IMR-90 (cell line): Measurements from ENCODE around the gene NDUFB11. TPM values are rescaled to one million over a fixed set of nuclear protein-coding genes. Genes with fewer than 3 reads are reported as not detected.

Experiments used
- ATAC-seq: fragments of 200-7000 bp; cut with Tn5 transposase; 2 replicates; pipeline ENCODE4 v1.9.1; 2020; ENCODE audit warnings: low read depth, mild to moderate bottlenecking, moderate library complexity
- BruUV-seq: library from RNA; stranded (reverse); fragments of 400-500 nt; replicated peaks from 2 replicates; lab custom pipeline; 2021; lab: Mats Ljungman, UMichigan
- CTCF ChIA-PET: fragments of 300-600 bp; formaldehyde crosslinking; extraction: SDS; loops from one replicate; lab custom pipeline; 2021; ENCODE audit warnings: antibody characterized with exemption; lab: Yijun Ruan, JAX
- POLR2A ChIA-PET: fragments of 300-600 bp; sonication (Branson Sonifier 250); formaldehyde crosslinking; loops from one replicate; lab custom pipeline; 2022; ENCODE audit warnings: antibody characterized with exemption; ENCODE audit not compliant: unreplicated experiment; lab: Charles Lee
- DNase-seq: peaks from one replicate; pipeline ENCODE4 v3.0.0; 2013
- H2AFZ ChIP-seq: replicated peaks from 2 replicates; pipeline ENCODE3; 2013; ENCODE audit warnings: low read length, mild to moderate bottlenecking; ENCODE audit not compliant: poor library complexity
- H2AK5ac ChIP-seq: 2 replicates; pipeline ENCODE4 v1.6.1; 2013; ENCODE audit warnings: low read depth, low read length, inconsistent platforms
- H2AK9ac ChIP-seq: replicated peaks from 2 replicates; pipeline ENCODE3; 2013; ENCODE audit warnings: mild to moderate bottlenecking, low read depth, low read length, moderate library complexity; ENCODE audit not compliant: poor library complexity
- H2BK120ac ChIP-seq: 2 replicates; pipeline ENCODE4 v1.6.1; 2013; ENCODE audit warnings: low read depth, low read length, inconsistent platforms
- H2BK15ac ChIP-seq: 3 replicates; pipeline ENCODE4 v1.6.1; 2013; ENCODE audit warnings: low read depth, low read length, inconsistent platforms
- H2BK20ac ChIP-seq: 2 replicates; pipeline ENCODE4 v1.6.1; 2013; ENCODE audit warnings: low read depth, mild to moderate bottlenecking, inconsistent platforms, low read length, moderate library complexity
- H2BK5ac ChIP-seq: 2 replicates; pipeline ENCODE4 v1.6.1; 2013; ENCODE audit warnings: mild to moderate bottlenecking, low read depth, low read length, inconsistent platforms; ENCODE audit not compliant: poor library complexity, severe bottlenecking
- H3K14ac ChIP-seq: replicated peaks from 2 replicates; pipeline ENCODE4 v1.6.1; 2013; ENCODE audit warnings: low read depth, low read length, inconsistent platforms
- H3K18ac ChIP-seq: 2 replicates; pipeline ENCODE4 v1.6.1; 2013; ENCODE audit warnings: low read depth, low read length, control low read depth
- H3K23ac ChIP-seq: 2 replicates; pipeline ENCODE4 v1.6.1; 2013; ENCODE audit warnings: low read depth, low read length, inconsistent platforms
- H3K27ac ChIP-seq: 2 replicates; pipeline ENCODE4 v1.5.1; 2013; ENCODE audit warnings: mild to moderate bottlenecking, control low read depth, low read length; ENCODE audit not compliant: insufficient read depth
- H3K27me3 ChIP-seq: 2 replicates; pipeline ENCODE4 v1.6.1; 2013; ENCODE audit warnings: low read length; ENCODE audit not compliant: control insufficient read depth, insufficient read depth
- H3K36me3 ChIP-seq: 2 replicates; pipeline ENCODE4 v1.6.1; 2013; ENCODE audit warnings: low read length, mixed read lengths; ENCODE audit not compliant: control insufficient read depth, insufficient read depth
- H3K4ac ChIP-seq: 2 replicates; pipeline ENCODE4 v1.6.1; 2013; ENCODE audit warnings: low read depth, low read length, inconsistent platforms
- H3K4me1 ChIP-seq: 2 replicates; pipeline ENCODE4 v1.6.1; 2013; ENCODE audit warnings: low read length, mixed read lengths; ENCODE audit not compliant: control insufficient read depth, insufficient read depth
- H3K4me2 ChIP-seq: 2 replicates; pipeline ENCODE4 v1.6.1; 2013; ENCODE audit warnings: low read depth, mild to moderate bottlenecking, control low read depth, low read length, moderate library complexity
- H3K4me3 ChIP-seq: 2 replicates; pipeline ENCODE4 v1.5.1; 2013; ENCODE audit warnings: low read depth, mild to moderate bottlenecking, control low read depth, low read length, moderate library complexity; ENCODE audit not compliant: insufficient read depth
- H3K56ac ChIP-seq: 2 replicates; pipeline ENCODE4 v1.6.1; 2013; ENCODE audit warnings: low read length, inconsistent platforms; ENCODE audit not compliant: insufficient read depth; ENCODE audit errors: extremely low read depth
- H3K79me1 ChIP-seq, 2 experiments: 2 replicates each; pipeline ENCODE4 v1.6.1; 2013; ENCODE audit warnings: low read length in 2 of 2, inconsistent platforms in 1 of 2, low read depth in 1 of 2
- H3K9ac ChIP-seq: 2 replicates; pipeline ENCODE4 v1.6.1; 2013; ENCODE audit warnings: low read depth, low read length, control low read depth
- H3K9me1 ChIP-seq: 2 replicates; pipeline ENCODE4 v1.6.1; 2013; ENCODE audit warnings: low read length, inconsistent platforms; ENCODE audit not compliant: insufficient read depth
- H3K9me3 ChIP-seq: 2 replicates; pipeline ENCODE4 v1.6.1; 2013; ENCODE audit warnings: low read length; ENCODE audit not compliant: control insufficient read depth, insufficient read depth
- H4K20me1 ChIP-seq: 2 replicates; pipeline ENCODE4 v1.6.1; 2013; ENCODE audit warnings: low read length, inconsistent platforms; ENCODE audit not compliant: insufficient read depth
- H4K5ac ChIP-seq: 2 replicates; pipeline ENCODE4 v1.6.1; 2013; ENCODE audit warnings: mild to moderate bottlenecking, low read depth, low read length, control low read depth
- H4K8ac ChIP-seq, 2 experiments: 2 replicates each; pipeline ENCODE4 v1.6.1; 2013; ENCODE audit warnings: low read depth in 2 of 2, low read length in 2 of 2, control low read depth in 1 of 2, inconsistent platforms in 1 of 2
- H4K91ac ChIP-seq: 2 replicates; pipeline ENCODE4 v1.6.1; 2013; ENCODE audit warnings: low read depth, low read length, inconsistent platforms; ENCODE audit not compliant: insufficient read depth
- BHLHE40 ChIP-seq: fragments of 150-350 bp; IDR thresholded peaks from 2 replicates; pipeline ENCODE4 v1.6.1; 2016; ENCODE audit warnings: mild to moderate bottlenecking, low read depth, low read length
- CEBPB ChIP-seq: IDR thresholded peaks from 2 replicates; pipeline ENCODE4 v1.6.1; 2012; ENCODE audit warnings: low read depth, low read length, improper control_type of control experiment
- CHD1 ChIP-seq: IDR thresholded peaks from 2 replicates; pipeline ENCODE4 v1.6.1; 2012; ENCODE audit warnings: low read depth, low read length, improper control_type of control experiment
- CTCF ChIP-seq: conservative IDR thresholded peaks from 2 replicates; pipeline ENCODE4 v1.5.1; 2012; ENCODE audit warnings: mild to moderate bottlenecking, low read depth, low read length, improper control_type of control experiment
- ELK1 ChIP-seq: fragments of 150-350 bp; IDR thresholded peaks from 2 replicates; pipeline ENCODE4 v1.6.1; 2016; ENCODE audit warnings: low read depth, mild to moderate bottlenecking, low read length, moderate library complexity, borderline replicate concordance
- FOS ChIP-seq: fragments of 150-350 bp; IDR thresholded peaks from 2 replicates; pipeline ENCODE4 v1.6.1; 2016; ENCODE audit warnings: low read depth, low read length
- MAFK ChIP-seq: IDR thresholded peaks from 2 replicates; pipeline ENCODE4 v1.6.1; 2012; ENCODE audit warnings: low read depth, low read length, improper control_type of control experiment
- MAZ ChIP-seq: IDR thresholded peaks from 2 replicates; pipeline ENCODE4 v1.6.1; 2012; ENCODE audit warnings: low read depth, mild to moderate bottlenecking, low read length, improper control_type of control experiment, moderate library complexity, borderline replicate concordance
- MXI1 ChIP-seq: IDR thresholded peaks from 2 replicates; pipeline ENCODE4 v1.6.1; 2012; ENCODE audit warnings: low read depth, mild to moderate bottlenecking, low read length, moderate library complexity, borderline replicate concordance
- NFE2L2 ChIP-seq: fragments of 150-350 bp; IDR thresholded peaks from 2 replicates; pipeline ENCODE4 v1.6.1; 2016; ENCODE audit warnings: low read depth, mild to moderate bottlenecking, low read length
- POLR2A ChIP-seq: IDR thresholded peaks from 2 replicates; pipeline ENCODE4 v1.6.1; 2012; ENCODE audit warnings: mild to moderate bottlenecking, low read depth, low read length
- RAD21 ChIP-seq: IDR thresholded peaks from 2 replicates; pipeline ENCODE4 v1.6.1; 2012; ENCODE audit warnings: low read length, improper control_type of control experiment
- RCOR1 ChIP-seq: IDR thresholded peaks from 2 replicates; pipeline ENCODE4 v1.6.1; 2012; ENCODE audit warnings: mild to moderate bottlenecking, low read length, improper control_type of control experiment; ENCODE audit not compliant: insufficient replicate concordance
- RFX5 ChIP-seq: IDR thresholded peaks from 2 replicates; pipeline ENCODE4 v1.8.0; 2012; ENCODE audit warnings: low read depth, mild to moderate bottlenecking, low read length, moderate library complexity
- SMC3 ChIP-seq: fragments of 150-350 bp; IDR thresholded peaks from 2 replicates; pipeline ENCODE4 v1.6.1; 2016; ENCODE audit warnings: low read depth, mild to moderate bottlenecking, antibody characterized with exemption, low read length, moderate library complexity
- USF2 ChIP-seq: fragments of 150-350 bp; IDR thresholded peaks from 2 replicates; pipeline ENCODE4 v1.6.1; 2017; ENCODE audit warnings: mild to moderate bottlenecking, antibody characterized with exemption, low read length, low read depth
- WGBS, 2 experiments: methylation state at CpG; one replicate each; pipeline versions ENCODE4 v1.1.5 to v1.1.7; 2013; ENCODE audit warnings: missing lambda C conversion rate in 2 of 2; ENCODE audit not compliant: insufficient read length in 1 of 2; ENCODE audit errors: extremely low coverage in 2 of 2; 5-methylcytosine and 5-hydroxymethylcytosine counted together
- dilution Hi-C: fragments of 300-500 bp; cut with HindIII; formaldehyde crosslinking; loops from one replicate; pipeline ENCODE4 v1.14.3; 2018; ENCODE audit warnings: low sequenced_read_pairs; ENCODE audit not compliant: unreplicated experiment
- in situ Hi-C: fragments of 300-500 bp; cut with MboI; formaldehyde crosslinking; loops from 3 replicates; pipeline ENCODE4 v1.14.3; 2019; ENCODE audit warnings: low sequenced_read_pairs, inconsistent platforms, mixed read lengths
- intact Hi-C: fragments of 100-400 bp; cut with micrococcal nuclease; formaldehyde crosslinking; loops from 2 replicates; pipeline ENCODE4 v1.10.0; 2022
- polyA plus RNA-seq, 3 experiments: library from polyadenylated mRNA; depleted of rRNA; stranded (reverse); fragments of >200 nt; gene quantifications; 2 replicates each; pipeline ENCODE4 v1.2.3, GENCODE V29; 2012; ENCODE audit warnings: low replicate concordance in 1 of 3
- total RNA-seq: library from RNA; depleted of rRNA; stranded (reverse); fragments of >200 nt; gene quantifications from 2 replicates; pipeline ENCODE4 v1.2.3, GENCODE V29; 2012

Gene NDUFB11
- total and polyA plus RNA-seq, 2 of the 4 experiments (the other 2 are of a cell fraction), result 17.0 to 58.3 TPM

- Histone ChIP-seq H3K23ac (no peak overlapping the region), H3K56ac (no peak overlapping the region), H3K9me1 (no peaks in the 10 kb centered on the region), H3K9ac (no peak overlapping the region), H2AK9ac (no peak overlapping the region), H2AK5ac (no peak overlapping the region), H3K36me3 (peaks cover 5% of the 10 kb centered on the region; the same call in 1 of the 2 replicates), H2BK5ac (no peak overlapping the region), H3K14ac (no peak overlapping the region), H3K4me2 (no peak overlapping the region), H3K4ac (no peak overlapping the region), H3K27me3 (no peaks in the 10 kb centered on the region), H3K4me3 (no peak overlapping the region), H4K91ac (no peak overlapping the region), H3K18ac (no peak overlapping the region), H4K5ac (no peak overlapping the region), H3K79me1 (peaks cover 3 to 15% of the 10 kb centered on the region in 2 experiments; a peak in 3 of 4 replicates), H2BK120ac (no peak overlapping the region), H4K8ac (no peak overlapping the region), H3K27ac (no peak overlapping the region), H3K4me1 (no peaks in the 10 kb centered on the region), H2BK15ac (no peak overlapping the region), H3K9me3 (no peaks in the 10 kb centered on the region), H2BK20ac (no peak overlapping the region), H2AFZ (no peak overlapping the region), H4K20me1 (peaks cover 12% of the 10 kb centered on the region)
- ChIA-PET CTCF (no interaction called here), POLR2A (no interaction called here)
- in situ Hi-C loops (no loop called here), intact Hi-C loops (no loop called here), dilution Hi-C loops (no loop called here)
- WGBS, 2 experiments, result 90% methylated on average over 4 of the region's 5 CpGs; no CpG with 5 or more reads in 1 of the 2 experiments
- BruUV-seq, result no TSS peak
- no peak for DNase-seq
- ATAC-seq, result no peak
- TF ChIP-seq MAFK, result no peak
- no peak for TF ChIP-seq RAD21
- no peak for TF ChIP-seq USF2
- TF ChIP-seq NFE2L2, result no peak
- TF ChIP-seq CTCF, result no peak
- no peak for TF ChIP-seq MAZ
- no peak for TF ChIP-seq CEBPB
- no peak for TF ChIP-seq FOS
- TF ChIP-seq RFX5, result no peak
- TF ChIP-seq SMC3, result no peak
- TF ChIP-seq RCOR1, result no peak
- no peak for TF ChIP-seq ELK1
- no peak for TF ChIP-seq MXI1
- no peak for TF ChIP-seq BHLHE40
- no peak for TF ChIP-seq CHD1
- no peak for TF ChIP-seq POLR2A
These were observed 18.6 kb upstream of the NDUFB11 start for GRCh38 chrX:47162927-47163583.
